HG03103 (cell line): Measurements from ENCODE around the gene ZMAT1.
A peak's percentile ranks its signal among the peaks of the same experiment; 100 is the strongest.
"Not testable (repeated sequence)": the region's sequence is repeated elsewhere in the genome, so short reads cannot be mapped to it uniquely, and the experiment has no call there.

Experiments used
- ATAC-seq: cut with Tn5 transposase; IDR thresholded peaks from one replicate; pipeline ENCODE4 v1.9.1; 2021; ENCODE audit warnings: low read depth; ENCODE audit not compliant: unreplicated experiment

The ZMAT1 gene

DNA sequence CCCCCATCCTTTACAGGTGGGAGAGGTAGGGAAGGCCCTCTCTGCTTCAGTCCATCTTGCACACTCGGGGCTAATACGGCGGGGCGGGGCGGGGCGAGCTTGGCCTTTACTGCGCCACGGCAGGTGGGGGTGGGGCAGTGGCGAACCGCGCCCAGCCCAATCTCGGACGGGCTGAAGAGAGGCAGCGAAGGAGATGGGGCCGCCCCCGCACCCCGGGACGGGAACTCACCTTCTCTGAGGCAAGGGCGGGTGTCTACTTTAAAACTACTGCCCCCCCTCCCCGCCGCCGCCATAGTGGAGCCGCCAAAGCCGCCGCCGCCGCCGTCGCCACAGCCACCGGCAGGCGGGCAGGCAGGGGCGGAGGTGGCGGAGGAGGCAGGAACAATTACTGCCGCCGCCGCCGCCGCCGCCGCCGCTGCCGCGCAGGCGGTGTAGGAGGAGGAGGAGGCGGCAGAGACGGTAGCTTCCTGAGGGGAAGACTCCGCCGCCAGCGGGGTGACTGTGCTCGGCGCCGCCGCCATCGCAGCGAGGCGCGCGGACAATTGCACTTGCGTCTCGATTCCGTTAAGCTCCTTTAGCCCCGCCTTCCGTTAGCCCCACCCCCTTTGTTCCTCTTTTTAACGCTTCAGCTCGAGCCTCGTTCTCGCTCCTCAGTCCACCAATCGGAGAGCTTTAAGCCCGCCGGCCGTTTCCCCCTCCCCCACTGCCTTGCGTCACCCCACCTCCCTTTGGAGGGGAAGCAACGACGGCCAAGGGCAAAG is at the start of gene ZMAT1:
Gene ZMAT1 (minus strand): TSS at position 540 of the 761 bp plus-strand sequence. CDS start 19 bp downstream, at position 521.
- peak; percentile 82 for ATAC-seq

DNA sequence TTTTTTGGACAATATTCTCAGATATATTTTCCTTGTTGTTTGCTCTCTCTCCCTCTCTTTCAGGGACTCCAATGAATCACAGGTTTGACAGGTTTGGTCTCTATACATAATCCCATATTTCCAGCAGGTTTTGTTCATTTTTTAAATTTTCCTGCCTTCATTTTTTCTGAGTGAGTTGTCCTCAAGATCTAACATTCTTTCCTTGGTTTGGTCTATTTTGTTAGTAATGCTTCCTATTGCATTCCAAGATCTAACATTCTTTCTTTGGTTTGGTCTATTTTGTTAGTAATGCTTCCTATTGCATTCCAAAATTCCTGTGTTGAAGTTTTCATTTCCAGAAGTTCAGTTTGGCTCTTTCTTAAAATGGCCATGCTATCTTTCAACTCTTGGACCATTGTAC is 45.3 kb upstream of the ZMAT1 start:
- ATAC-seq, result no peak

DNA sequence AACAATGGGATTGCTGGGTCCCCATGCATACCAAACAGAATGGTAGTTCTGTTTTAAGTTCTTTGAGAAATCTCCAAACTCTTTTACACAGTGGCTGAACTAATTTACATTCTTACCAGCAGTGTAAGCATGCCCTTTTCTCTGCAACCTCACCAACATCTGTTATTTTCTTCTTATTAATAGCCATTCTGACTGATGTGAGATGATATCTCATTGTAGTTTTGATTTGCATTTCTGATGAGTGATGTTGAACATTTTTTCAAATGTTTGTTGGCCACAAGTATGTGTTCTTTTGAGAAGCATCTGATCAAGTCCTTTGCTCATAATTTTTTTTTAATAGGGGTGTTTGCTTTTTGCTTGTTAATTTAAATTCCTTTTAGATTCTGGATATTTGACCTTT is 41.2 kb upstream of the ZMAT1 start:
- no peak for ATAC-seq

DNA sequence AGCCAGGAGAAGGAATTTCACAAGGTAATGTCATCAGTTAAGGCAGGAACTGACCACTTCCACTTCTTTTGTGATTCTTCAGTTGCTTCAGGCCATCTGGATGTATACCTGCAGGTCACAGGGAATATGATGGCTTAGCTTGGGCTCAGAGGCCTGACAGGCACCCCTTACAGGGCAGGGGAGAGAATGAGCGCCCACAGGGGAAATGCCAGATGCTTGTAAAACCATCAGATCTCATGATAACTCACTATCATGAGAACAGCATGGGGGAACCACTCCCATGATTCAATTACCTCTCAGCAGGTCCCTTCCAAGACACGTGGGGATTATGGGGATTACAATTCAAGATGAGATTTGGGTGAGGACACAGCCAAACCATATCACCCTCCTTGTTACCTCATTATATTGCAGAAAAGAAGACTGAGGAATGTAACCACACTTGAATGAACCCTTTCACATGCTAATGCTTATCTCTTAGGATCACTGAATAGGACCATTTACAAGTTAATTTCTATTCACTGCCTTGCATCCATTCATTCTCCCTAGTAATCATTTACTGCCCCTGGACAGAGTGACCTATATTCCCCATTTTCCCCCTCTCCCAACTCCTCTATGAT is 33.2 kb upstream of the ZMAT1 start:
- ATAC-seq, result not testable (repeated sequence)

DNA sequence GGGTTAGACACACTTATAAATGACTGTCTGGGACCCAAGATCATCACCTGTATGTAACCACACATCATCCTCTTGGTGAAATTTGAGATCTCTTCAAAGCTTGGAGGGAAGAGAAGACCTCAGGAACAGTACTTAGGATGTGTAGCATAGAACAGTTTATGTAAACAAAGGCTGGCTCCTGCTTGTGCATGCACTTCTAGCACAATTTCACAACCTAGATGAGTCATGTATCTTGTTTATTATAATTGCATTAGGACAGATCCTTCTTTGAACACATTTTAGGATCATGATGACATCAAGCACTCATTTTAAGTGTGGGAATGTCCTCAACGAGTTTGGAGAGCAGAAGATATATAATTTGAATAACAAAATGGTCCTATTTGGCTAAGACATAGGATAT is 26.3 kb upstream of the ZMAT1 start:
- no peak for ATAC-seq

DNA sequence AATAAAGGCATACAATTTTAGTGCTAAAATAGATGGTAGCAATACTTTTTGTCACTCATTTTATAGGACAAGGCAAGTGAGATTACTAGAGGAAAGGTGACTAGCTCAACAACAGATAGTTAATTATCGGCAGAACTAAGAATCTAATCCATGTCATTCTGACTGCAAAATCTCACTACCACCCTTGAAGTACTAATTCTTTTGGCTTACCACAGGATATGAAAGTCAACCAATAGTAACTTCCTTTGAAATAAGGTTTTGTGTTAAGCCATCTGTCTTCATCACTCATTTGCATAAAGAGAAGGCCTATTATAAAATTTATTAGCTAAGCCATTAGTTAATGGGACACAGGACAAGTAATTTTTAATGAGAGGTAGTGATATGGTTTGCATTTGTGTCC is 25.3 kb upstream of the ZMAT1 start:
- no peak for ATAC-seq

DNA sequence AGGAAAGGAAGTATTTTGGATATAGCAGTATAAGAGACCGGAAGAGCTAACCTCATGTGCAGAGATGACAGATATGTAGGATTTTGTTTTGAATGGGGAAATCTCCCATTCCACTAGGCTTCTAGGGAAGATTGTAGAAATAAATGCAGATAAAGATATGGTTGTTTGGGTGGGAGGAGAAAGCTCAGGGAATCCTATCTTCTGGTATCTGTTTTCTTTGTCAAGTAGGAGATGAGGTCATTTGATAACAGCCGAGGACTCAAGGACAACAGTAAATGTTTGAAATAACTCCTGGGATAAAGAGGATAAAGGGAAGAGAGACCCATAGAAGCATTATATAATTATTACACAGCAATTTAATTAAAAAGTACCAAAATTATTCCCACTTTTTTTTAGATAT is 24.7 kb upstream of the ZMAT1 start:
- ATAC-seq, result no peak

DNA sequence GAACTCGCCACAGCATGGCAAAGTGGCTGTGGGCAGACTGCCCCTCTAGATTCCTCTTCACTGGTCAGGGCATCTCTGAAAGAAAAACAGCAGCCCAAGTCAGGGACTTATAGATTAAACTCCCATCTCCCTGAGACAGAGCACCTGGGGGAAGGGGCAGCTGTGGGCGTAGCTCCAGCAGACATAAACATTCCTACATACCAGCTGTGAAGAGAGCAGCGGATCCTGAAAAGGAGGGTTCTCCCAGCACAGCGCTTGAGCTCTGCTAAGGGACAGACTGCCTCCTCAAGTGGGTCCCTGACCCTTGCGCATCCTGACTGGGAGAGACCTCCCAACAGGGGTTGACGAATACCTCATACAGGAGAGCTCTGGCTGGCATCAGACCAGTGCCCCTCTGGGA is 18.8 kb upstream of the ZMAT1 start:
- ATAC-seq, result no peak

DNA sequence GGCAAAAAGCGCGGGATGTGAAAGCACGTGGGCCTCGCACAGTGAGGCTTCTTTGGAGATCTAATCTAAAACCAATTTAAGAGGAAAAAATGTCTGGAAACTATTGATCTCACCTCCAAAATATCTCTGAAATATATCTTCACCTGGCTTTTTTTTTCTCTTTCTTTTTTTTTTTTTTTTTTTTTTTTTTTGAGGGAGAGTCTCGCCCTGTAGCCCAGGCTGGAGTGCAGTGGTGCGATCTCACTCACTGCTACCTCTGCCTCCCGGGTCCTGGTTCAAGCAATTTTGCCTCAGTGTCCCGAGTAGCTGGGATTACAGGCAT is 383 bp upstream of the ZMAT1 start:
- ATAC-seq, result no peak

DNA sequence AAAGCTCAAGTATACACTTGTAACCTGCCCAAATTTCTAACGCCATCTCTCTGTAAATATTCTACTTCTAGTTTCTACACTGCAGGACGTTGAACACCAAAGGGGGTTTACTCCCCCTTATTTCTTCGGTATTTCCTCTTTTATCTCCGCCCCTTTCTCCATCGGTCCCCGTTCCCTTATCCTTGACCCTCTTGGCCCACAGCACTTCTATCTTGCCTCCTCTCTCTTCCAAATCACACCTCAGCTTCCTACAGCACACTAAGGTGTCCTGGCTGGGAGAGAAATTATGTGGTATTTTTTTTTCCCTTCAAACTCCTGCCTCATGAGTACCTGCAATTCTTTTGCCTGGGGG is 715 bp downstream of the ZMAT1 start:
- peak; percentile 5 for ATAC-seq

DNA sequence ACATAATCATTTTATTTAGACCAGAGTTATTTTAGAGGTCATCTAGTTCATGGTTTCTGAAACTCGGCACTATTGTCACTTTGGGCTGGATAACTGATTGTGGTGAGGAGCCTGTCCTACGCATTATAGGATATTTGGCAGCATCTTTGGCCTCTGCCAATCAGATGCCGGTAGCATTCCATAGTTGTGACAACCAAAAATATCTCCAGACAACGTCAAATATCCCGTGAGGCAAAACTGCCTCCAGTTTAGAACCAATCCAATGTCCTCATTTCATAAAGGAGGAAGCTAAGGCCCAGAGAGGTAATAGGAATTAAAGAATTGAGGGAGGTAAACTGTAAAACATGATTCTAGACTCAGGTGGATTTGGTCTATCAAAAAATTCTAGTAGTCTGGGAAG is 6.1 kb downstream of the ZMAT1 start:
- ATAC-seq, result no peak

DNA sequence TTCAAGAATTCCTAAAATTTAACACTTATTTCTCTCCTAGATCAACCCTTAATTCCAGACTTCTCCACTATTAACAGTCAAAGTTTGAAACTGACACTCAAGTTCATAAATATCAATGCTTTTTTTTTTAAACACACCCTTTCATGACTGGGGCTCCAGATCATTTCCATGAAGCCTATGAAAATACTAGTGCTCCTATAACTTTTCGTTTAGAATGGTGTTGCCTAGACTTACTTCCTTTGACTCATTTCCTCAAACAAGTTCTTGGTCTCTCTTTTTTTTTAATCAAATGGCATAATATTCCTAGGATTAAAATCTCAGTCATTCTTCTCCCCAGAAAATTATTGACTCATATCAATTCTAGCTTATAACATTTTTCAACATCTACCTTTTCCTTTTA is 13.1 kb downstream of the ZMAT1 start:
- no peak for ATAC-seq

DNA sequence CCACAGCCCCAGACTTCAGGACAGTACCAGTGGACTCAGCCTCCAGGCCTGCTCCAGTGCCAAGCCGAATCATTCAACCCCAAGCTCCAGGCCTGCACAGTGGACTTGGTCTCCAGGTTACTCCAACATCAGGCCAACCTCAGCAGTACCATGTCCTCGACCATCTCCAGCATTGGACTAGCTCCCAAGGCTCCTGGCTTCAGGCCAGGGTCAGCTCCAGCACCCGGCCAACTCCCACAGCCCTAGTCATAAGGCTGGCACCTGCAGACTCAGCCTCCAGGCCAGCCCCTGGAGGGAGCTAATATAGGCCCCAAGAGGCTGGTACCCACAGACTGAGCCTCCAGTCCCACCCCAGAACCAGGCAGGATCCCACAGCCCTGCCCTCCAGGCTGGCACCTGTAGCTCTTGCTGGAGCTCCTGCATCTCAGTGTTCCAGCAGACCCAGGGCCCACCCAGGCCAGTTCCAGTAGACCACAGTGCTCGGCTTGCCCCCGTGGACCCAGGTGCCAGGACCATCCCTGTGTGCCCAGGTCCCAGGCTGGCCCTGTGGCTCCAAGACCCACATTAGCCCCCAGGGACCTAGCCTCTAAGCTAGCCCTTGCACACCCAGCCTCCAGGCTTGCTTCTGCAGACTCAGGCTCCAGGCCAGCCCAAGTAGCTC is 25.6 kb downstream of the ZMAT1 start:
- ATAC-seq, result no peak

DNA sequence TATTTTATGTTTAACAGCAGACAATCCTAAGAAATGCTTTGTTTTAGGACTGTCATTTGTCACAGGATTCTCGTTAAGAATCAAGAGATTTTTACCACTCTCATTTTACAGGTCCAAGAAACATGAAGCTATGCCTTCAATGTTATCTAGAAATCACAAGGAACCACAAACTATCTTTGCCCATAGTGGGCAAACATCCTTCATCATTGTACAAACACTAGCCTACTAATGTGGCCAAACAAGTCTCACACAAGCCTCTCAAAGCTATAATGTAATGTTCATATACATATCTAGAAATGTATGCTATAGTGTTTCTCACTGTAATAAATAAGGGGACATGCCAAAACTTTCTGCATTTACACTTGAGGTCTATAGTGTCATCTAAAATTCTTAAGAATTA is 26.8 kb downstream of the ZMAT1 start:
- ATAC-seq, result no peak
